K562 (cell line): ENCODE results near the gene MIB2. TPM values are rescaled to one million over a fixed set of nuclear protein-coding genes. Genes with fewer than 3 reads are reported as not detected.

Experiments used
- BACH1 ChIP-seq: fragments of 200-800 bp; sonication (Bioruptor generic); IDR thresholded peaks from 2 replicates; pipeline ENCODE4 v1.6.1; 2016; ENCODE audit warnings: missing genetic modification characterization, missing compliant biosample characterization
- CSDE1 ChIP-seq, 2 experiments: fragments of 450-650 bp; IDR thresholded peaks; 2 replicates each; pipeline ENCODE4 v1.6.1; 2016; ENCODE audit warnings: mild to moderate bottlenecking in 1 of 2
- ELK1 ChIP-seq: sonication (generic); formaldehyde crosslinking; IDR thresholded peaks from 2 replicates; pipeline ENCODE4 v1.8.1; 2022; ENCODE audit warnings: missing genetic modification reagents
- FOSL1 ChIP-seq: fragments of 200-800 bp; sonication (Bioruptor generic); conservative IDR thresholded peaks from 2 replicates; pipeline ENCODE4 v1.6.1; 2016; ENCODE audit warnings: missing genetic modification characterization, missing compliant biosample characterization
- FOXP1 ChIP-seq: sonication (generic); formaldehyde crosslinking; IDR thresholded peaks from 2 replicates; pipeline ENCODE4 v1.8.0; 2022; ENCODE audit warnings: mild to moderate bottlenecking, missing genetic modification reagents
- GATA2 ChIP-seq: sonication (generic); formaldehyde crosslinking; IDR thresholded peaks from 2 replicates; pipeline ENCODE4 v1.4.0; 2020; ENCODE audit warnings: mild to moderate bottlenecking, missing genetic modification reagents
- HDAC1 ChIP-seq, 2 experiments: fragments of 450-650 bp; IDR thresholded peaks; 2 replicates each; pipeline ENCODE4 v1.6.1; 2016 to 2017; ENCODE audit warnings: inconsistent platforms in 1 of 2, mild to moderate bottlenecking in 1 of 2, moderate library complexity in 1 of 2
- JUN ChIP-seq, 2 experiments: sonication (generic) in 1 of 2; formaldehyde crosslinking in 1 of 2; IDR thresholded peaks; 2 replicates each; pipeline versions ENCODE4 v1.6.1 to v1.8.0; 2012 to 2022; ENCODE audit warnings: borderline replicate concordance in 2 of 2, mild to moderate bottlenecking in 2 of 2, improper control_type of control experiment in 1 of 2, low read depth in 1 of 2, low read length in 1 of 2, missing genetic modification reagents in 1 of 2
- KDM5B ChIP-seq: fragments of 200-600 bp; sonication (generic); IDR thresholded peaks from 2 replicates; pipeline ENCODE4 v1.6.1; 2012; ENCODE audit warnings: low read depth, mild to moderate bottlenecking, moderate library complexity, low read length, control low read depth, inconsistent platforms; ENCODE audit not compliant: insufficient replicate concordance
- L3MBTL2 ChIP-seq: fragments of 450-650 bp; IDR thresholded peaks from 2 replicates; pipeline ENCODE4 v1.6.1; 2016; ENCODE audit warnings: mild to moderate bottlenecking, moderate library complexity
- LCOR ChIP-seq: sonication (generic); formaldehyde crosslinking; IDR thresholded peaks from 2 replicates; pipeline ENCODE4 v1.8.0; 2022; ENCODE audit warnings: mild to moderate bottlenecking, missing genetic modification reagents
- MBD1 ChIP-seq: fragments of 250-450 bp; sonication (Bioruptor Pico); IDR thresholded peaks from 2 replicates; pipeline ENCODE4 v1.8.0; 2022; ENCODE audit warnings: inconsistent platforms
- MYC ChIP-seq, 2 experiments: fragments of 250-450 bp in 1 of 2; sonication (Bioruptor Pico) in 1 of 2; IDR thresholded peaks; 2 replicates each; pipeline versions ENCODE4 v1.5.1 to v1.6.1; 2012 to 2021; ENCODE audit warnings: low read depth in 2 of 2, borderline replicate concordance in 1 of 2, improper control_type of control experiment in 1 of 2, low read length in 1 of 2, mild to moderate bottlenecking in 1 of 2, moderate library complexity in 1 of 2
- NELFE ChIP-seq: IDR thresholded peaks from 2 replicates; pipeline ENCODE4 v1.6.1; 2011; ENCODE audit warnings: mild to moderate bottlenecking; ENCODE audit not compliant: insufficient read depth, insufficient read length
- NFYB ChIP-seq: IDR thresholded peaks from 2 replicates; pipeline ENCODE4 v1.6.1; 2011; ENCODE audit warnings: mild to moderate bottlenecking, moderate library complexity; ENCODE audit not compliant: insufficient read length; ENCODE audit errors: extremely low read depth
- PREB ChIP-seq: sonication (generic); formaldehyde crosslinking; IDR thresholded peaks from 2 replicates; pipeline ENCODE4 v1.8.1; 2023; ENCODE audit warnings: mild to moderate bottlenecking, missing genetic modification reagents
- RCOR1 ChIP-seq, 2 experiments: IDR thresholded peaks; 2 replicates each; pipeline ENCODE4 v1.6.1; 2012; ENCODE audit warnings: low read depth in 2 of 2, low read length in 2 of 2, borderline replicate concordance in 1 of 2, improper control_type of control experiment in 1 of 2
- SIN3B ChIP-seq: fragments of 450-650 bp; IDR thresholded peaks from 2 replicates; pipeline ENCODE4 v1.6.1; 2017; ENCODE audit warnings: low read depth, mild to moderate bottlenecking, moderate library complexity
- SMAD4 ChIP-seq: fragments of 250-450 bp; sonication (Bioruptor Pico); conservative IDR thresholded peaks from 2 replicates; pipeline ENCODE4 v1.8.0; 2021; ENCODE audit warnings: inconsistent platforms, mild to moderate bottlenecking, moderate library complexity
- SREBF2 ChIP-seq: sonication (generic); formaldehyde crosslinking; IDR thresholded peaks from 2 replicates; pipeline ENCODE4 v1.4.0; 2020; ENCODE audit warnings: mild to moderate bottlenecking, missing genetic modification reagents
- ZBTB17 ChIP-seq: fragments of 450-650 bp; formaldehyde crosslinking; IDR thresholded peaks from 2 replicates; pipeline ENCODE4 v1.4.0; 2020; ENCODE audit warnings: mild to moderate bottlenecking
- ZNF561 ChIP-seq: fragments of 450-650 bp; formaldehyde crosslinking; conservative IDR thresholded peaks from 2 replicates; pipeline ENCODE4 v1.4.0; 2020; ENCODE audit warnings: mild to moderate bottlenecking, moderate library complexity
- ZNF75A ChIP-seq: fragments of 450-650 bp; formaldehyde crosslinking; IDR thresholded peaks from 2 replicates; pipeline ENCODE4 v1.4.0; 2020; ENCODE audit warnings: mild to moderate bottlenecking
- ZSCAN29 ChIP-seq: fragments of 450-650 bp; IDR thresholded peaks from 2 replicates; pipeline ENCODE4 v1.6.1; 2017
- polyA plus RNA-seq, 8 experiments: library from polyadenylated mRNA; depleted of rRNA in 4 of 8; stranded (reverse) in 5 of 8; unstranded in 3 of 8; fragments of >200 nt; fragmentation: Nextera tagmentation in 2 of 8; fragmentation: Illumina TruSeq in 1 of 8; extraction: Ambion mirVana in 2 of 8; extraction: Trizol in 1 of 8; gene quantifications; 2 replicates each; pipeline versions ENCODE4 v1.2.1 to v1.2.3, GENCODE V29; 2011 to 2014; ENCODE audit warnings: inconsistent platforms in 1 of 8, missing spikeins in 1 of 8
- total RNA-seq, 7 experiments: library from RNA; depleted of rRNA in 6 of 7; stranded (reverse); fragments of >200 nt in 6 of 7; fragmentation: Illumina TruSeq in 2 of 7; extraction: Trizol in 2 of 7; gene quantifications; 2 replicates each; pipeline versions ENCODE4 v1.2.1 to v1.2.3, GENCODE V29; 2011 to 2021; ENCODE audit warnings: low replicate concordance in 1 of 7

Gene MIB2
- total and polyA plus RNA-seq, 9 of the 15 experiments (the other 6 are each of a cell fraction or from before 2014, with no cell fraction given): 0.04 to 17.0 (median 4.9) TPM; not detected in 1

GRCh38 chr1:1574721-1575537, 40.4 kb upstream of the MIB2 start, which contains the start of gene SSU72 (continued):
- TF ChIP-seq MBD1 (CRISPR knock-in tag): no peak
- TF ChIP-seq NELFE: peak; percentile 33
- no peak; the same call in 1 of the 2 replicates for TF ChIP-seq ELK1 (CRISPR knock-in tag)
- TF ChIP-seq SIN3B: peak; percentile 99
- peak; percentile 86; the same call in 1 of the 2 replicates for TF ChIP-seq MYC (IDR thresholded peaks at IDR 0.05; ENCODE audit: low read depth, low read length)
- peak; percentile 69; the same call in 1 of the 2 replicates for TF ChIP-seq MYC (CRISPR knock-in tag; IDR thresholded peaks at IDR 0.05; ENCODE audit: borderline replicate concordance, low read depth)
- peak; percentile 84 for TF ChIP-seq KDM5B
- TF ChIP-seq LCOR (CRISPR knock-in tag): peak; percentile 72; the same call in 1 of the 2 replicates
- no peak for TF ChIP-seq ZSCAN29
- no peak for TF ChIP-seq GATA2
- no peak for TF ChIP-seq PREB (CRISPR knock-in tag)
- no peak for TF ChIP-seq SREBF2 (CRISPR knock-in tag)
- 0 out of 2 replicates have a peak, but pooled peaks have one; percentile 39 for TF ChIP-seq ZBTB17 (CRISPR knock-in tag)
- TF ChIP-seq JUN (IDR thresholded peaks at IDR 0.05; ENCODE audit: borderline replicate concordance, low read depth, low read length): peak; percentile 59; the same call in 1 of the 2 replicates
- no peak; the same call in none of the 2 replicates for TF ChIP-seq JUN (CRISPR knock-in tag; IDR thresholded peaks at IDR 0.05; ENCODE audit: borderline replicate concordance)
- no peak for TF ChIP-seq NFYB
- peak in 1 of 2 experiments; percentile 94; a peak in 2 of 4 replicates for TF ChIP-seq CSDE1 (IDR thresholded peaks at IDR 0.05)
- TF ChIP-seq L3MBTL2: peak; percentile 27
- no peak for TF ChIP-seq ZNF561 (CRISPR knock-in tag)
- TF ChIP-seq HDAC1 (IDR thresholded peaks at IDR 0.05): peak in 1 of 2 experiments; percentile 83; a peak in 2 of 4 replicates
- peak; percentile 52 for TF ChIP-seq FOSL1
- TF ChIP-seq RCOR1 (IDR thresholded peaks at IDR 0.05; ENCODE audit: borderline replicate concordance in 1 of 2, low read depth in 2 of 2, low read length in 2 of 2): peak; percentile 37 to 55; a peak in 2 of 4 replicates
- no peak for TF ChIP-seq ZNF75A (CRISPR knock-in tag)
- TF ChIP-seq FOXP1 (CRISPR knock-in tag): peak; percentile 89
- peak; percentile 77 for TF ChIP-seq SMAD4
- no peak; the same call in 1 of the 2 replicates for TF ChIP-seq BACH1 (tag)
